GM10266 (cell line): ENCODE data around the gene GRID2IP.
"Not testable (repeated sequence)": the region's sequence is repeated elsewhere in the genome, so short reads cannot be mapped to it uniquely, and the experiment has no call there.

Experiments
- DNase-seq: peaks from one replicate; pipeline ENCODE4 v3.0.0; 2012; ENCODE audit errors: extremely low spot score
- CTCF ChIP-seq: IDR thresholded peaks from 2 replicates; pipeline ENCODE4 v1.5.1; 2012; ENCODE audit warnings: mild to moderate bottlenecking, low read depth; ENCODE audit not compliant: control insufficient read depth, insufficient read depth; ENCODE audit errors: missing control alignments

The GRID2IP gene

GRCh38 chr7:6475433-6476186 is 75.7 kb downstream of the GRID2IP start:
- DNase-seq, result no peak
- TF ChIP-seq CTCF, result no peak

- TF ChIP-seq CTCF, result no peak
Observed at GRCh38 chr7:6465862-6466261, 85.4 kb downstream of the GRID2IP start.

GRCh38 chr7:6463609-6464008 is 87.7 kb downstream of the GRID2IP start:
- DNase-seq, result not testable (repeated sequence)

More at GRCh38 chr7:6465862-6466261, 85.4 kb downstream of the GRID2IP start:
- no peak for DNase-seq

- DNase-seq, result no peak
- no peak for TF ChIP-seq CTCF
Observed at GRCh38 chr7:6461946-6462550, 89.2 kb downstream of the GRID2IP start.

GRCh38 chr7:6460990-6461584 is 90.2 kb downstream of the GRID2IP start:
- DNase-seq, result no peak
- no peak for TF ChIP-seq CTCF

- DNase-seq, result no peak
- no peak for TF ChIP-seq CTCF
Observed at GRCh38 chr7:6460303-6460702, 91.0 kb downstream of the GRID2IP start.

- DNase-seq, result not testable (repeated sequence)
Observed at GRCh38 chr7:6458676-6459075, 92.6 kb downstream of the GRID2IP start.

- TF ChIP-seq CTCF, result no peak
- DNase-seq, result no peak
Observed at GRCh38 chr7:6453734-6454133, 97.5 kb downstream of the GRID2IP start.
